GM19240 (cell line): Measurements from ENCODE around the gene JCHAIN.

Experiments
- DNase-seq: peaks from one replicate; pipeline ENCODE4 v3.0.0; 2011; ENCODE audit warnings: low spot score; ENCODE audit not compliant: insufficient read length

JCHAIN gene

DNA sequence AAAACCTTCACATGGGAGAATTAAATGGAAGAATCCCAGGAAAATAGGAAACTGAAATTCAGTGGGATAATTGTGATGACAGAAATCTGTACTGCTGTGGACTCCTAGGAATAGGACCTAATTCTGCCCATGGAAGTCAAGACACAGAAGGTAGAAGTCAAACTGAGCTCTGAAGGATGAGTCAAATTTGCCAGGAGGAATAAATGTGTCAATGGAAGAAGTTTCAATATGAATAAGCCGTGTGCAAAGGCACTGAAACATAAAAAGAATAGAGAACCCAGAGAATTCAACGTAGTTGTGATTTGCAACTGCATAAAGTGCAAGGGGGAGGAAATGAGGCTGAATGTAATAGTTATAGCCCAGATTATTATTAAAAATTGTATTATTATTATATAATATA lies 26.1 kb downstream of the JCHAIN start:
- DNase-seq = no peak

DNA sequence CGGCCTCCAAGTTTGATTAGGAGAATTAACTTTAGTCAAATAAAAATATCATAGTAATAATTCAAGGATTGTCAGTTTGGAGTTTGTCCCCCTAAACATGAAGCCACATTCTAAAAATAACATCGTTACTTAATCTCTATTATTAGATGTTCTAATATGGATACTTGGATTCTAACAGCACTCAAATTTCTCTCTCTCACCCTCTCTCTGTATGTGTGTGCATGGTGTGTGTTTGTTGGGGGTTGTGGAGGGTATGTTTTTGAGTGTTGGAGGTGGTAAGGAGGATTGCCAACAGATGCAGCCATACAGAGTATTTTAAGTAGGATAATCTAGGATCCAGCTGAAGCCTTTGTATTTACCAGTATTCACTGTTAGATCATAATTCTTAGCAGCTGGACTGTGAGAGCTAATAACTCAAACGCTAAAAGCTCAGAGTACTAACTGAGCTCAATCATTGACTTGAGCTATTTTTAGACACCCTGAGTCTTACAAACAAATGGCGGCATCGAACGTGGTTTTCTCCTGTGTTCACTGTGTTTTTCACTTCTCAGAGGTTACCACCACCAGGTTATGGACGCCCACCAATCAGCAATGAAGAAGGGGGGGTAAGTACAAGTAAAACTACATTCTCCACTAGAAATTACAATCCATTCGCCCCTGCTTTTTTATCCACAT lies 28.9 kb downstream of the JCHAIN start:
- DNase-seq = no peak

DNA sequence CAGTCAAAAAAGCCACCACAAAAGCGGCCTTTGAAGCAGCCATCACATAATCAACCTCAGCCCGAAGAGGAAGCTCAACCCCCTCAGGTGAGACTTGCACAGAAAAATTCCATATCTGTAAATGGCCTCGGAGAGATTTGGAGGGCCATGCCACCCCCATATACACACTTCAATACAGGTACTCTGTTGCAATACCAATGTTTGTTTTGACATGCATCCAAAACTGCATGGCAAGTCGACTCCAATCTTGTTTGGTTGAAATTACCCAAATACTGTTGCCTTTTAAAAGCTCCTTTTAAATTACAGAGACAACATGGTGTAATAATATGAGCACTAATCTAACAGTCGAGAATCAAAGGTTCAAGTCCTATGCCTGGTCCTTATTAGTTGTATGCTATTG lies 31.8 kb downstream of the JCHAIN start:
- no peak for DNase-seq

DNA sequence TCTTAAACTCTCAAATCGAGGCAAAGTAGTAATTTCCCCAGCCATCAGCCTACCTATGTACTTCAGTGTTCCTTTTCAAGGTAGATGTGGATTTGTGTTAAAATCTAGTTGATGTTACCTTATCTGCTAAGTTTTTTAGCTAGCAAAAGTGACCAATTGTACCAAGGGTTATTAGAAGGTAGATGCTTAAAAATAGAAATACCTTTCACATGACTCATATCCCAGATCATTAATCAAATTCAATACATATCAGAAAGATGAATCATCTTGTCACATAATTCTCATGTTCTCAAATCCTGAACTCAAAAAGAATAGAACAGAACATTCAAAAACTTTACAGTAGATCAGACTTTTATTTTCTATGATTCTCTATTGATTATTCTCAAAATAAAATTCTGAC lies 34.3 kb downstream of the JCHAIN start:
- DNase-seq = no peak

DNA sequence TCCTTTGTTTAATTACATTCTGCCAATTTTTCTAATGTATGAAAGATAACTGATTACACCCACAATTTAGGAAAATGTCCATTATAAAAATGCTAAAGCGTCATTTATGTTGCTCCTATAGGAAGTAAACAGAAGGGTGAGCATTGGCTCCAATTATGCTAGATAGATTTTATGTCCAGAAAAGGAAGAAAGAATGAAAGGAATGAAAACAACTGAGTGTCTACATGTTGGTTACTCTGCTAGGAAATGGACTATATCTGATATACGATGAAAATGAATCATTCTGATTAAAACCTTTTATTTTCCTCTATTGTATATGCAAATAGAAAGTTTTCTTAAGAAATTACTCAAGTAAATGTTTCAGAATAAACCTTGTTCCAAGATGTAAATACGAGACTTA lies 36.1 kb downstream of the JCHAIN start:
- DNase-seq = no peak

DNA sequence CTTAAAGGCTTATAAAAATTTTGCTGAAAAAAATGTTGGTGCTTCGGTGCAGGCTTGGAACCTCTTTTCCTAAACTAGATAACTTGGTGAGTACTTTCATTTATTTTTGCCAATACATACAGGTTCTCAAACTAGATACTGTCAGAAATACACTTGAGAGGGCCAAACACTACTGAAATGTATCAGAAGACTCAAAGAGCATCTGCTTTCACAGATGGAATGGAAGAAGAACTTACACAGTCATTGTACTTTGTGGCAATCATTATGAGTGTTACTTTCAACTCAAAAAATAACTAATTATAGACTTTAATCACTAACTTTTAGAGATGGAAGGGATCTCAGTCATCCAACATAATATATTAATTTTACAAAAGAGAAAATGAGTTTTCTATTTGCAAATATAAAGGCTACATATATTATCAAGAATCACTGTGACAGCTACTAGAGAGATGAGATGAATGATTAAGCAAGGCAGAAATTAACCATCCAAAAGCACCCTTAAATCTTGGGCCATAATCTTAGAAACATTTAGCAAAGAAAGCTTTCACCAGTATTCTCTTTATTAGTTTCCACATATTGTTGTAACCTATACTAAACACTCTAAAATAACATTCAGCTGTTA lies 36.7 kb downstream of the JCHAIN start:
- no peak for DNase-seq

DNA sequence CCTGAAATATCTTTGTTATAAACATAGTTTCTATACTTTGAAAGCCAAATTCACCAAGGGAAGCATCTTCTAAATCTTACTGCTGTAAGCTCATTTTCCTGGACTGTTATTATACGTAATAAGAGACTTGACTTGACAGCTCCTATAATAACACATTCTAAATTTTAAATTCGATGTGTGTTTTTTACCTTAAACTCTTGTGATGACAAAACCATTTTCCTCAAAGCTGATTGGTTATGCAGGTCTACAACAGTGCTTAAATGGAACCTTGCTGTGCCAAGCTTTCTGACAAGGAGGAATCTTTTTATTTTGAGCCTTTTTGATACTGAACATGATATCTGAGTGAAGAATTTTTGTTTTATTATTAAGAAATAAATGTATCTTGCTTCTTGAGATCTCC lies 37.9 kb downstream of the JCHAIN start, which contains the start of gene ENAM:
Gene ENAM (plus strand): TSS at position 301 of the 400 bp plus-strand sequence. CDS start 757 bp downstream, outside the sequence.
- DNase-seq = no peak

DNA sequence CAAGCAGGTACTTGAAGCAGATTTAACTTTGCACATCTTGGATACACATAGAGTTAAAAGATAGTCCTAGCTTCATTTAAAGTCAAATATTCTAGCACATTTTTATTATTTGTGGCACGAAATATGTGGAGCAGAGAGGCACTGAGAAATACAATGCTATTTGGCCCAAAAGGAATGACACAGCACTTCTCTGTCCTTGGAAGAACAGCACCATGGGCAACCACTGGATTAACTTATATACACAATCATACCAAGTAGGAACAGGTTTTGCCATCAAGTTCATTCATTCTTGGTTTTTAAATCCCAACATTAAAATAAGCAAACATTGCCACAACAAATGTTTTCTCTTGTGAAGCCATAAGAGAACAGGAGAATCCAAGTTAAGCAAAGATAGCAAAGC lies 38.7 kb downstream of the JCHAIN start:
- no peak for DNase-seq

DNA sequence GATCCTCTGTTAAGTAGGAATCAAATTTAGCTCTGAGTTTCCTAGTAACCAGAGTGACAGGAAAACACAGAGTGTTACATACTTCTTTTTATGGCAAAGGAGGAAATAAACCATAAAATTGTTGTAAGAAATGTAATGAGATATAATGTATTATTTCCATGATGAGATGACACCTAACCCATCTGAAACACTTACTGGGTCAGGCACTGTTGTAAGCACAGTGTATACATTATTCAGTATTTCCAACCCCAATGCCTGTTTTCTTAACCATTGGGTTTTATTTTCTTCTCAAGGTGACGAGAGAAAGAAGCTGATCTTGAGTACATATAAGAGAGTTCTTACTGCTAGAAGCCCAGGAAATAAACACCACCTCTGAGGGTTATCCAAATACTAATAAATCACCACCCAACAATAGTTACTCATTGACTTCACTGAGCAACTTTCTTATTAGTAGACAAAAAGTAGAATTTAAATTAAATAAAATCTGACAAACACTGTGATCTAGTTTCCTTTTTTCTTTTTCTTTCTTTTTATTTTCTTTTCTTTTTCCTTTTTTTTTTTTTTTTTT lies 42.0 kb downstream of the JCHAIN start:
- no peak for DNase-seq

DNA sequence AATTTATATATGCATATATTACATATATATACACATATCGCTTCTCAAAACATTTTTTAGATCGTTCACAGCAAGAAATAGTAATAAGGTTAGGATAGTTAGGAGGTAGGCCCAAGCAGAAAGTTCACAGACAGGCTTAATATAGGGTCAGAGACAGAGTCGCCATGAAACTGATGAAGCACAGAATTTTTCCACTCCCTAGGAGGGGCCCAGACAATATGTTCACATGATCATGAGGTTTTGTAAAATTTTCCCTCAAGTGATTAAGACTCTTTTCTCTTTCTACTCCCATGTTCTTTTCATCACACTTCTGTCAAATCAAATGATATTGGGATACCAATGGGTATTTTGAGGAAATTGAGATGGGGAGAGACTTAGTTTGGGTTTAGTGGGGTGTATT lies 43.0 kb downstream of the JCHAIN start:
- DNase-seq = no peak

DNA sequence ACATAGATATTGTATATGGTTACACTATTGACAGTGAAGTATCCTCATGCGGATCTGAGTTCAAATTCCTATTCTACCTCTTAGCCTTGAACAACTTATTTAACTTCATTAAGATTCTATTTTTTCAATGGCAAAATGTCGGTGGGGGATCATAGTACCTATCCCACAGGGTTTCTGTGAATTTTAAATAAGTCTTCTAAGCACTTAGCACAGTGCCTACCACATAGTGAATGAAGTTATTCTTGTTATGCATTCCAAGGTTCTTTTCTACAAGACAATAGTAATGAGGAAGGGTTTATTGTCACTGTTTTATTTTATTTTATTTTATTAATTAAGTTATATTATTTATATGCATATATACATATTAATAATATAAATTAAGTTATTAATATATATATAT lies 46.5 kb downstream of the JCHAIN start:
- DNase-seq = no peak

DNA sequence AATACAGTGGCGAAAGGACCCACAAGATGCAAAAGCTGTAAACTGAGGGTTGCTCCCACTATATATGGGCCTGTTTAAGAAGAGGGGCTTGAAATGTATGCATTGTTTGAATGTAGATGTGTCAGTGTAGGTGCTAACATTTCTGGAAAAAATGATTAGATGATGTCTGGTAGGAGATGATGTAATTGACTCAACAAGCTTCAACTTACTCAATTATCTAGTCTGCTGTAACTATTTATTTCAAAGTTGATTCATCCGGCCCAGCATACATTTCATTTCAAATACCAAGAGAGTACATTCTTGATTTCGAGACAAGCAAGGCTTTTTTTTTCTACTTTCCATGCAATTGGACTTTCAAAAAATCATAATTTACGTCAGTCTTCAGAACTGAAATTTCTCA lies 47.0 kb downstream of the JCHAIN start:
- DNase-seq = no peak

DNA sequence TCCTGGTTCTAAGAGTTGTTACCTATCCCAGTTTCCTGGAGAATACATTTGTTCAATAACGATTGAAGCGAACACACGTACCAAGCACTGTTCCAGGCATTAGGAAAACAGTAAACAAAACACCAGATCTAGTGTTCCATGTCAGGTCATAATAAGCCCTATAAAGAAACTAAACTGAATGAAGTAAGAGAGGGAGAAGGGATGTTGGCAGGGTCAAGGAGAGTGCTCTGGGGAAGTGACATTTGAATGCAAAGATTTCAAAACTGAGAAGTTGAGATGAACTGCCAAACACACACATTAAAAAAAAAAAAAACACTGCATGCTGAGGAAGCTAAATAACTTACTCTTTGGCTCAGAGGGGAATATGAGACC lies 52.1 kb downstream of the JCHAIN start:
- no peak for DNase-seq

DNA sequence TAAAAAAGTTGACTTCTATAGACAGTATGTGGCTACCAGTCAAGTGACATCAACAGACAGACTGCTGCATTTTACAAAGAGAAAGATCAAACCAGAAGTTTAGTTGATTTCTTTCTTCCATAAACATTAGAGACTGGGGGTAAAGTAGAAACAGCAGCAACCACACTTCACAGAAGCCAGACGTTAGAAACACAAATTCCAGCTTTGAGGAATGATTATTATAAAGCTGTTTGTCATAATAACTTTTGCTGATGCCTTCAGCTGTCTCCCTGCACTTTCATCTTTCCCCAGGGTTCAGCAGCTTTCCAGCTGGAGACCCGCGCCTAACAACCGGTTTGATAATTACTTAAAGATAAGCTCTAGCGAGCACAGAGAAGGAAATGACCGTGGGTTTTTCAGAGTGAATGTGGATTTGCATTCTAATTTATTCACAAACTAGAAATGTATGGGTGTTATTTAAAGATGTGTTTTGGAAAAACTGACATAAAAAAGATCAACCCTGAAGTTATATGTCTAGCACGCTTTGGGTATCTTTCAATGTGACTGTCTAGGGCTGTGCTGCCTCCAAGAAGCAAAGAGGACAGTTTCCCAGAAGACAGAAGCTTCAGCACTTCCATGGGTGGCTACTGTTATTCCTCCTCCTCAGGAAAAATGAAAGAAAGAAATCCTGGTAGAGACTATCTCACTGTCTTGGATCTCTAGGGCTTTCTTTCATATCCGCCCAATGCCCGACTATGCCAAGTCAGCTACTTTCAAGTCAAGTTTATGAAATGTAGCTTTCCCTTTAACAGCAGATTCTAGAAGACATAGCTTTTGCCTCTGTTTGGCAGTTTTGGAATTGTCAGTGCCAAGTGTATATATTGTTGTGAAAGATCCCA lies 52.8 kb downstream of the JCHAIN start:
- no peak for DNase-seq

DNA sequence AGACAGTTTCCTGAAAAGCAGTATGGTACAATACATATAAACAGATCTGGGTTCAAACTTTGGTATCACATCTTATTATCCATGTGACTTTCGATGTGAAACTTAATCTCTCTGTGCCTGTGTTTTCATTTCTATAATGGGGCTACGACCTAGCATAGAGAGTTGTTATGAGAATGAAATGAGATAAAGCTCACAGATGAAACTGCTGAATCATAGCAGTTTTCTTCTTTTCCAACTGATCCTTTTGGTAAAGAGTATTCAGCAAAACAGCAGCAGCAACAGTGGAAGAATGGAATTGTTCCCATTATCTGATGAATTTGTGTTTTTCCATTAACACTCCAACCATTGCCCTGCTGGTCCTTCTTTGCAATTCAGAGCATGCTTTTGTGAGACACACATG lies 58.0 kb downstream of the JCHAIN start:
- no peak for DNase-seq

DNA sequence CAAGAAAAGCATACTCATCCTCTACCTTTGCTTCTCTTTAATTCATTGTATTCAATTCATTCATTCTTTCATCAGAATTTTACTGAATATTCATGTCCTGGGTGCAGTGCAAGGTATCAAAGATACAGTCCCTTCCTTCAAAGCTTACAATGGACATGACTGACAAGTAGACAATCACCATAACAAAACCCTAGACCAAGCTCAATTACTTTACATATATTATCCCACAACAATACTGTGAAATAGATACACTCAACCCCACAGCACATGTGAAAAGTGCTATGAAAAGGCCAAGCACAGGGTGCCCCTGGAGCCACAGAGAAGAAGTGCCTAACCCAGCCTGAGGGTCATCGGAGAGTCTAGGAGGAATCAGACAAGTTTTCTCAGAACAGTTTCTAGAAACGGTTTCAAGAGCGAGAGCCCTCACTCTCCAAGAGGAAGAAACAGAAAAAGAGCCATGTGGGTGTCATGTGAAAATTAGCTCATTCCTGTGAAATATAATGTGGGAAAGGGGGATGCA lies 58.9 kb downstream of the JCHAIN start:
- no peak for DNase-seq

DNA sequence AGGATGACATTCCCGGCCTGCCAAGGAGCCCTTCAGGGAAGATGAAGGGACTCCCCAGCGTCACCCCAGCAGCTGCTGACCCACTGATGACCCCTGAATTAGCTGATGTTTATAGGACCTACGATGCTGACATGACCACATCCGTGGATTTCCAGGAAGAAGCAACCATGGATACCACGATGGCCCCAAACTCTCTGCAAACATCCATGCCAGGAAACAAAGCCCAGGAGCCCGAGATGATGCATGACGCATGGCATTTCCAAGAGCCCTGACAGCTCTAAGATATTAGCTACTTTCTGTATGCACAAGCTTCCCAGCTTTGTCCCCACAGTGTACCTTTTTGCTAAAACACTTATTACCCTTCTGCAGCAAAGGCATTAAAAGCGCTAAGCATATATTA lies 59.8 kb downstream of the JCHAIN start:
- DNase-seq = no peak
